HEK293T (cell line): ENCODE data around the gene CNNM2.

Source experiments
- BHLHE40 ChIP-seq: fragments of 450-650 bp; IDR thresholded peaks from 2 replicates; pipeline ENCODE4 v1.6.1; 2016; ENCODE audit warnings: mild to moderate bottlenecking, moderate library complexity, borderline replicate concordance
- ELF4 ChIP-seq: fragments of 450-650 bp; IDR thresholded peaks from 2 replicates; pipeline ENCODE4 v1.6.1; 2017; ENCODE audit warnings: antibody characterized with exemption
- FOXA1 ChIP-seq: fragments of 450-650 bp; IDR thresholded peaks from 2 replicates; pipeline ENCODE4 v1.6.1; 2016; ENCODE audit warnings: mild to moderate bottlenecking
- FOXK2 ChIP-seq: fragments of 450-650 bp; IDR thresholded peaks from 2 replicates; pipeline ENCODE4 v1.6.1; 2016; ENCODE audit warnings: mild to moderate bottlenecking
- FOXM1 ChIP-seq: fragments of 450-650 bp; IDR thresholded peaks from 2 replicates; pipeline ENCODE4 v1.6.1; 2017; ENCODE audit warnings: mild to moderate bottlenecking, borderline replicate concordance
- L3MBTL2 ChIP-seq: fragments of 450-650 bp; conservative IDR thresholded peaks from 2 replicates; pipeline ENCODE4 v1.6.1; 2016; ENCODE audit warnings: mild to moderate bottlenecking
- PKNOX1 ChIP-seq: fragments of 450-650 bp; IDR thresholded peaks from 2 replicates; pipeline ENCODE4 v1.6.1; 2016
- SP1 ChIP-seq: fragments of 450-650 bp; IDR thresholded peaks from 2 replicates; pipeline ENCODE4 v1.6.1; 2017
- TARDBP ChIP-seq: fragments of 450-650 bp; IDR thresholded peaks from 2 replicates; pipeline ENCODE4 v1.6.1; 2016
- ZNF384 ChIP-seq: fragments of 450-650 bp; IDR thresholded peaks from 2 replicates; pipeline ENCODE4 v1.6.1; 2016

DNA sequence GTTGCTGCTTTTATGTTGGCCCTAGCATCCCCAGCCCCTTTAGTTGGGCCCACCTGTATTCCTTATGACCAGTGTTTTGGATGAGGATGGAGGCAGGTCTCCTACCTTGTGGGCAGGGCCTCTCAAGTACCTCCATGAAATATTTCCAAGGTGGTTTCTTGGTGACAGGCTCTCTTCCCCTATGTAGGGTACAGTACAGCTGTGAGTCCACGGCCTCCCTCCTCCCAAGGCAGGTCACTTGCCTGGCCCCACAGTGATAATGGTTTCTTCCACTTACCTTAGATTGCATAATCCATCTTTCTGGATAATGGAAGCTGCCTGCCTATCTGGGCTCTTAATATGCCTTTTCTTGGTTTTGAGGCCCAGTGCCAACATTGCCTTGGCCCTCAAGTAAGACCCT, 164.6 kb downstream of the CNNM2 start:
- TF ChIP-seq ZNF384 (no peak), BHLHE40 (no peak), FOXM1 (no peak), FOXK2 (no peak), TARDBP (no peak), L3MBTL2 (no peak), FOXA1 (no peak), ELF4 (no peak), SP1 (no peak), PKNOX1 (no peak)
